Measurements from ENCODE around the gene DENND10.

GRCh38 chr10:119133949-119134348, 30.0 kb downstream of the DENND10 start:
- TF ChIP-seq CTCF (IDR thresholded peaks at IDR 0.05) (no peak), EZH2phosphoT487 (IDR thresholded peaks at IDR 0.05) (no peak), EZH2 (IDR thresholded peaks at IDR 0.05) (no peak)
